Mucosa of descending colon (tissue), 3 donors: ENCODE results near the gene ATL2. TPM values are rescaled to one million over a fixed set of nuclear protein-coding genes. Genes with fewer than 3 reads are reported as not detected.

ENCODE experiments used
- ATAC-seq: fragments of 200-7000 bp; cut with Tn5 transposase; one replicate; pipeline ENCODE4 v1.9.1; 2020; ENCODE audit warnings: mild to moderate bottlenecking, moderate library complexity
- DNase-seq, 3 donors: peaks; one replicate each; pipeline ENCODE4 v3.0.0-alpha.2; 2020
- H3K36me3 ChIP-seq: fragments of 200-600 bp; one replicate; pipeline ENCODE4 v1.8.0; 2021; ENCODE audit warnings: low read depth, mild to moderate bottlenecking
- H3K4me1 ChIP-seq: fragments of 200-600 bp; one replicate; pipeline ENCODE4 v1.8.0; 2021; ENCODE audit warnings: low read depth, mild to moderate bottlenecking
- H3K4me3 ChIP-seq: fragments of 200-600 bp; one replicate; pipeline ENCODE4 v1.8.0; 2021; ENCODE audit warnings: mild to moderate bottlenecking
- H3K9me3 ChIP-seq: fragments of 200-600 bp; one replicate; pipeline ENCODE4 v1.8.0; 2021; ENCODE audit warnings: mild to moderate bottlenecking
- CTCF ChIP-seq: fragments of 200-600 bp; IDR thresholded peaks from one replicate; pipeline ENCODE4 v1.8.0; 2022; ENCODE audit warnings: antibody characterized with exemption, mild to moderate bottlenecking
- intact Hi-C, 2 donors: fragments of 100-400 bp; cut with DNase I in 1 of 2; cut with micrococcal nuclease in 1 of 2; formaldehyde crosslinking; loops; one replicate each; pipeline versions ENCODE4 v1.11.0 to v1.11.1; 2022; cut with DNase I, micrococcal nuclease
- total RNA-seq, 3 donors: library from RNA; stranded (reverse); fragmentation: NEBNext Ultra II Directional in 2 of 3; extraction: Animal tissue kit (Norgen Biotek cat#: 25700) in 2 of 3; gene quantifications; one replicate each; pipeline versions ENCODE4 v1.2.1 to v1.2.4, GENCODE V29; 2021 to 2023
- donor health status: DM: no; HTN: no; CAD: no; lungs with moderate emphysema.
- donor health status: DM: no; HTN: no; CAD: no.
- donor health status: DM: no; HTN: yes; CAD: no.

Gene ATL2
- total RNA-seq, 3 donors from 2014 or later: 49.3 to 166 (median 53.5) TPM

GRCh38 chr2:38376346-38377049, 575 bp downstream of the ATL2 start:
- peak; percentile 70 to 83 (median 77) for DNase-seq
- peak overlapping the region; percentile 82 for H3K4me3 ChIP-seq
- intact Hi-C loops: no loop called here
- H3K9me3 ChIP-seq: no peaks in the 10 kb centered on the region
- peaks cover 13% of the 10 kb centered on the region for H3K4me1 ChIP-seq
- TF ChIP-seq CTCF: peak; percentile 73
- H3K36me3 ChIP-seq: no peaks in the 10 kb centered on the region
- ATAC-seq: peak; percentile 80

- intact Hi-C loops: no loop called here
- DNase-seq (peak in 1 of 3 donors; percentile 67), ATAC-seq (no peak)
- no peak for TF ChIP-seq CTCF
- Histone ChIP-seq H3K36me3 (no peaks in the 10 kb centered on the region), H3K4me3 (peak overlapping the region; percentile 82), H3K4me1 (peaks cover 13% of the 10 kb centered on the region), H3K9me3 (no peaks in the 10 kb centered on the region)
These were observed 1.3 kb downstream of the ATL2 start for GRCh38 chr2:38375696-38376345.

GRCh38 chr2:38374984-38375383, 2.1 kb downstream of the ATL2 start:
- intact Hi-C loops: no loop called here
- TF ChIP-seq CTCF: no peak
- Histone ChIP-seq H3K9me3 (no peaks in the 10 kb centered on the region), H3K36me3 (no peaks in the 10 kb centered on the region), H3K4me3 (no peak overlapping the region), H3K4me1 (peaks cover 13% of the 10 kb centered on the region)
- no peak for ATAC-seq
- DNase-seq: no peak

GRCh38 chr2:38371235-38371634, 5.8 kb downstream of the ATL2 start:
- ATAC-seq: no peak
- no peaks in the 10 kb centered on the region for H3K9me3 ChIP-seq
- no peak for DNase-seq
- H3K4me1 ChIP-seq: peaks cover 11% of the 10 kb centered on the region
- intact Hi-C loops: no loop called here
- no peak for TF ChIP-seq CTCF
- no peaks in the 10 kb centered on the region for H3K36me3 ChIP-seq
- no peak overlapping the region for H3K4me3 ChIP-seq

GRCh38 chr2:38370664-38371063, 6.4 kb downstream of the ATL2 start:
- no peak for TF ChIP-seq CTCF
- intact Hi-C loops: no loop called here
- ATAC-seq: no peak

More at GRCh38 chr2:38370664-38371063, 6.4 kb downstream of the ATL2 start:
- H3K36me3 ChIP-seq: no peaks in the 10 kb centered on the region
- no peak overlapping the region for H3K4me3 ChIP-seq
- DNase-seq: no peak
- peaks cover 11% of the 10 kb centered on the region for H3K4me1 ChIP-seq
- no peaks in the 10 kb centered on the region for H3K9me3 ChIP-seq
